ENCODE data around the gene GMDS. TPM values are rescaled to one million over a fixed set of nuclear protein-coding genes. Genes with fewer than 3 reads are reported as not detected.

Gene GMDS
- total and polyA plus RNA-seq, 2 of the 13 experiments (the other 11 are each of a cell fraction or from before 2014, with no cell fraction given) = 64.4 to 112 TPM

GRCh38 chr6:2000962-2001361 is 244.4 kb downstream of the GMDS start:
- Histone ChIP-seq H3K36me3 (replicated peaks in 1 of 2; ENCODE audit: control insufficient read depth in 1 of 2, insufficient read depth in 2 of 2, low read length in 2 of 2) (peaks cover 0 to 7% of the 10 kb centered on the region in 2 experiments; a peak in 2 of 5 replicates), H3K79me2 (ENCODE audit: insufficient read depth, low read length) (peaks cover 4% of the 10 kb centered on the region), H3K9ac (ENCODE audit: insufficient read depth, low read depth, low read length) (no peak overlapping the region), H3K27me3 (ENCODE audit: control insufficient read depth in 1 of 2, insufficient read depth in 2 of 2, low read length in 2 of 2) (no peaks in the 10 kb centered on the region), H3K27ac (ENCODE audit: extremely low read length, insufficient read depth, low read length) (no peak overlapping the region), H3K9me3 (ENCODE audit: low read length) (no peaks in the 10 kb centered on the region), H3K4me2 (ENCODE audit: low read depth, low read length) (no peak overlapping the region), H3K4me3 (replicated peaks in 1 of 3; ENCODE audit: insufficient read depth in 1 of 3, low read depth in 2 of 3, low read length in 3 of 3) (no peak overlapping the region), H2AFZ (ENCODE audit: low read length) (no peak overlapping the region), H4K20me1 (ENCODE audit: insufficient read depth, low read length) (no peaks in the 10 kb centered on the region), H3K4me1 (ENCODE audit: insufficient read depth, low read length) (peaks cover 8% of the 10 kb centered on the region; the same call in 1 of the 2 replicates)
- in situ Hi-C loops (cut with HindIII; ENCODE audit: extremely low pct_ligation_motif_present, low pct_unique_long_range_greater_than_20kb) (no loop called here), intact Hi-C loops (cut with micrococcal nuclease; ENCODE audit: unreplicated experiment) (no loop called here)
- 95% methylated on average over 2 of the region's 2 CpGs for WGBS (ENCODE audit: low lambda C conversion rate)
- DNase-seq (ENCODE audit: low spot score) (no peak), ATAC-seq (no peak), FAIRE-seq (no peak)
- no TSS peak for BruUV-seq (replicated peaks)
- CTCF ChIA-PET (ENCODE audit: low intra/inter-chr PET ratio, low total read pairs) = no interaction called here
- no peak for TF ChIP-seq DRAP1 (CRISPR knock-in tag; IDR thresholded peaks at IDR 0.05)
- no peak for TF ChIP-seq GFI1 (CRISPR knock-in tag; IDR thresholded peaks at IDR 0.05; ENCODE audit: borderline replicate concordance)
- TF ChIP-seq, protein P1, sequence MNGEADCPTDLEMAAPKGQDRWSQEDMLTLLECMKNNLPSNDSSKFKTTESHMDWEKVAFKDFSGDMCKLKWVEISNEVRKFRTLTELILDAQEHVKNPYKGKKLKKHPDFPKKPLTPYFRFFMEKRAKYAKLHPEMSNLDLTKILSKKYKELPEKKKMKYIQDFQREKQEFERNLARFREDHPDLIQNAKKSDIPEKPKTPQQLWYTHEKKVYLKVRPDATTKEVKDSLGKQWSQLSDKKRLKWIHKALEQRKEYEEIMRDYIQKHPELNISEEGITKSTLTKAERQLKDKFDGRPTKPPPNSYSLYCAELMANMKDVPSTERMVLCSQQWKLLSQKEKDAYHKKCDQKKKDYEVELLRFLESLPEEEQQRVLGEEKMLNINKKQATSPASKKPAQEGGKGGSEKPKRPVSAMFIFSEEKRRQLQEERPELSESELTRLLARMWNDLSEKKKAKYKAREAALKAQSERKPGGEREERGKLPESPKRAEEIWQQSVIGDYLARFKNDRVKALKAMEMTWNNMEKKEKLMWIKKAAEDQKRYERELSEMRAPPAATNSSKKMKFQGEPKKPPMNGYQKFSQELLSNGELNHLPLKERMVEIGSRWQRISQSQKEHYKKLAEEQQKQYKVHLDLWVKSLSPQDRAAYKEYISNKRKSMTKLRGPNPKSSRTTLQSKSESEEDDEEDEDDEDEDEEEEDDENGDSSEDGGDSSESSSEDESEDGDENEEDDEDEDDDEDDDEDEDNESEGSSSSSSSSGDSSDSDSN (CRISPR knock-in tag; IDR thresholded peaks at IDR 0.05) = no peak
- TF ChIP-seq FOXC1 (CRISPR knock-in tag; IDR thresholded peaks at IDR 0.05; ENCODE audit: borderline replicate concordance) = no peak
- no peak for TF ChIP-seq CEBPB (IDR thresholded peaks at IDR 0.05; ENCODE audit: borderline replicate concordance, low read depth, low read length)
- no peak for TF ChIP-seq NR3C1 (CRISPR knock-in tag; IDR thresholded peaks at IDR 0.05)
- TF ChIP-seq SP1 (IDR thresholded peaks at IDR 0.05) = no peak
- TF ChIP-seq SP1 (CRISPR knock-in tag; IDR thresholded peaks at IDR 0.05) = no peak
- TF ChIP-seq, protein P2, sequence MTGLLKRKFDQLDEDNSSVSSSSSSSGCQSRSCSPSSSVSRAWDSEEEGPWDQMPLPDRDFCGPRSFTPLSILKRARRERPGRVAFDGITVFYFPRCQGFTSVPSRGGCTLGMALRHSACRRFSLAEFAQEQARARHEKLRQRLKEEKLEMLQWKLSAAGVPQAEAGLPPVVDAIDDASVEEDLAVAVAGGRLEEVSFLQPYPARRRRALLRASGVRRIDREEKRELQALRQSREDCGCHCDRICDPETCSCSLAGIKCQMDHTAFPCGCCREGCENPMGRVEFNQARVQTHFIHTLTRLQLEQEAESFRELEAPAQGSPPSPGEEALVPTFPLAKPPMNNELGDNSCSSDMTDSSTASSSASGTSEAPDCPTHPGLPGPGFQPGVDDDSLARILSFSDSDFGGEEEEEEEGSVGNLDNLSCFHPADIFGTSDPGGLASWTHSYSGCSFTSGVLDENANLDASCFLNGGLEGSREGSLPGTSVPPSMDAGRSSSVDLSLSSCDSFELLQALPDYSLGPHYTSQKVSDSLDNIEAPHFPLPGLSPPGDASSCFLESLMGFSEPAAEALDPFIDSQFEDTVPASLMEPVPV (CRISPR knock-in tag; IDR thresholded peaks at IDR 0.05) = no peak
- no peak for TF ChIP-seq SCMH1 (CRISPR knock-in tag; IDR thresholded peaks at IDR 0.05; ENCODE audit: borderline replicate concordance)
- no peak for TF ChIP-seq ZNF383 (CRISPR knock-in tag; IDR thresholded peaks at IDR 0.05; ENCODE audit: borderline replicate concordance)
- no peak for TF ChIP-seq PITX1 (CRISPR knock-in tag; IDR thresholded peaks at IDR 0.05)
- POLR2A ChIA-PET = no interaction called here
